HG03378 (cell line): ENCODE measurements around the gene GRPEL1.
"Not testable (repeated sequence)": the region's sequence is repeated elsewhere in the genome, so short reads cannot be mapped to it uniquely, and the experiment has no call there.

Experiments used
- ATAC-seq: cut with Tn5 transposase; IDR thresholded peaks from one replicate; pipeline ENCODE4 v1.9.1; 2021; ENCODE audit warnings: mild to moderate bottlenecking, moderate library complexity; ENCODE audit not compliant: unreplicated experiment

Gene GRPEL1

DNA sequence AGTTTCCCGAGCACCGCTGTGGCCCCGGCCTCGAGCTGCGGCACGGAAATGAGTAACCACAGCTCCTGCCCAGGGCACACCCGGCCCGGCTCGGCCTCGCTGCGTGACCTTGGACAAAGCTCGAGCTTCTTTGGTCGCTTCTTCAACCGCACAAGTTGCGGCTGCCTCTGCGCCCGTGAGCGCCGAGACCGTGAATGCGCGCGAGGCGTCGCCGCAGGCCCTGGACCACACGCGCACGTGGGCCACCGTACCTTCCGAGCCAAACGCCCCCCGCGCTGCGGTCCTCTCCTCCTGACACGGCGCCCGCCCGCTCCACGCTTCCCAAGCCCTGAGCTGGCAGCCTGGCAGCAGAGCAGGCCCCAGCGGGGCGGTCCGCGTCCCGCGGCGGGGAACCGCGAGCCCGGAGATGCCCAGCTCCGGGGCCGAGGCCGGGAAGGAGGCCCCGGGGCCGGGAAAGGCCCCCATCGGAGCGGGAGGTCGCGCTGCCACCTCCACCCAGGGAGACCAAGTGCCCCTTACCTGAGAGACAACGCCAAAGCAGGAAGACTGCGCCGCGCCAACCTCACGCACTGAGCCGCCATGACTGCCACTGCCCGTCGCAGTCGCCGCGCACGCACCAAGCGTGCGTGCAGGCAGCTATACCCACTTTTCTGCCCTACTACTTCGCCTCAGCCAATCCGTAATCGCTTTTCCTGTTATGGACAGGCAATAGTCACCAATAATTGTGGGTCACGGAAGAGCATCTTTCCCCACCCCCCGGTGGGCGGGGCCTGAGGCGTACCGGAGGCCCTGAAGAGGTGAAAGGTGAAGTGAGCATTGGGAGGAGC lies at the start of gene GRPEL1:
GRPEL1 (minus strand) TSS at position 613 of the 827 bp plus-strand sequence; CDS start at position 581, 32 bp downstream.
- peak; percentile 91 for ATAC-seq

DNA sequence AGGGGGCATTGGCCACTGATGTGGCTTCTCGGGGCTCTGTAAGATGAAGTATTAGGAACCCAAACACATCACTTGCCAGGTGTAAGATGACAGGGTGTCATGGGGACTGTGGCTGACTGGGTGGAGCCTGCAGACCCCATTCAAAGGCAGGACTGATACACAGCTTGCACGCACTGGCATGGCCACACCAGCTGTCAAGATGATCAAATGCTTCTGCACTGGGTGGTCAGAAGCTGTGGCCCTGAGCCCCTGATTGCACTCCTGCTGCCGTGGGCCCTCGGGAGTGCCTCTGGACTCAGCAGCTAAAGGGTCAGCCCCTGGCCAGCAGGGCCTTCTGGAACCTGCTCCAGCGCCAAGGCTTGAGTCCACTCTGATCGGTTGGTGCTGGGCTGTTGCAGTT lies 48.8 kb upstream of the GRPEL1 start:
- no peak for ATAC-seq

DNA sequence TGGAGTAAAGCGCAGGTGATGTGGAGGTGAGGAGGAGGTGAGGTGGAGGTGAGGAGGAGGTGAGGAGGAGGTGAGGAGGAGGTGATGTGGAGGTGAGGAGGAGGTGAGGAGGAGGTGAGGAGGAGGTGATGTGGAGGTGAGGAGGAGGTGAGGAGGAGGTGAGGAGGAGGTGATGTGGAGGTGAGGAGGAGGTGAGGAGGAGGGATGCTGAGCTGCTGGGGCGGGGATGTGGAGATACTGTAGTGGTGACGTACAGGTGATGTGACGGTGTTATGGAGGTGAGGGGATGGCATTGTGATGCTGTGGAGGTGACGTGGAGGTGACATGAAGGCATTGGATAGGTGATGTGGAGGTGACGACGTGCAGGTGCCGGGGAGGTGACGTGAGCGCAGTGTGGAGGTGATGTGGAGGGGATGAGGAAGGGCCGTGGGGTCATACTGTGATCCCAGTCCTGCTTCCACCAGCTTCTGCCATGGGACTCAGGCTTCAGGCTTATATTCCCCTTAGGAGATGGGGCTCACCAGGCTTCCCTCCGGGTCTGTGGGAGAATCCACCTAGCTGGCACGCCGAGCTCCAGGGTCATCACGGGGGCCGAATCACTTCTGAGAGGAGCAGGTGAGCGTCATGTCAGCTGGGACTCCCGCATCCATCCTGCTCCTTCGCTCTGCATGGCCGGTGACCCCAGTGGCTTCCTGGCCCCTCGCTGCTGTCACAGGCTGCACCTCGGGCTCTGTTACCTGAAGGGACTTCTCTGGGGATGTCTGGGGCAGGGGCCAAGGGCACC lies 47.9 kb upstream of the GRPEL1 start:
- no peak for ATAC-seq

DNA sequence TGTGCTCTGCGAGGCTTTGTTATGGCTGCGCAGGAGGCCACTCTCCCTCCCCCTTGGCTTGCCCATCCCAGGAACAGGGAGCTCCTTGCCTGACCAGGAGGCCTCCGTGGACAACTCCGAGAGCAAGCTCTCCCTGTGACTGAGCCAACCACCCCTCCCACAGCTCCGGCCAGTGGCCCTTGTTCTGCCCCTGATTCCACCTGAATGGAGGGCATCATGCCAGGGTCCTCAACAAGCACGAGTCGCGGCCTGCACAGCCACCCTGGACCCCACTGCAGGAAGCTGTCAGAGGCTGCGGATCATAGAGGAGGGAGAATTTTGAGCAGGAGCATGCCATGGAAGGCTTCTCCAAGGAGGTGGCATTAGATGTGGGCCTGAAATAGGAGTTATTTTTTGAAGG lies 44.8 kb upstream of the GRPEL1 start:
- ATAC-seq: no peak

DNA sequence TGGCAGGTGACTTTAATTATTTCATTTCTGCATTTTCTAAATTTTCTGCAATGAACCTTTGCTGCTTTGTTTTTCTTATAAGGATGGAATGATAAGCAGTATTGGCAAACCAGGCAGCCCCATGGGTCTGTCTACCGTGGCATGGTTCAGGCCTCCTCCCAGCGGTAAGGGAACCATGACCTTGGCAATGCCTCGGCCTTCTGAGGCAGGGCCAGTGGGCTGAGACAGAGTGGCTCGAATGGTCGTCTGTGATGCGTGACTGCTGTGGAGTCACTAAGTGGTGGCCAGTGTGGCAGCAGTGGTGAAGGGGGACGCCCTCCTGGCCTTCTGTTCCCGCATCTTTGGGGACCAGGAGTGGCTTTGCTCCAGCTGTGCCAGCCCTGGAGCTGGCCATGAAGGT lies 43.6 kb upstream of the GRPEL1 start:
- ATAC-seq: no peak

DNA sequence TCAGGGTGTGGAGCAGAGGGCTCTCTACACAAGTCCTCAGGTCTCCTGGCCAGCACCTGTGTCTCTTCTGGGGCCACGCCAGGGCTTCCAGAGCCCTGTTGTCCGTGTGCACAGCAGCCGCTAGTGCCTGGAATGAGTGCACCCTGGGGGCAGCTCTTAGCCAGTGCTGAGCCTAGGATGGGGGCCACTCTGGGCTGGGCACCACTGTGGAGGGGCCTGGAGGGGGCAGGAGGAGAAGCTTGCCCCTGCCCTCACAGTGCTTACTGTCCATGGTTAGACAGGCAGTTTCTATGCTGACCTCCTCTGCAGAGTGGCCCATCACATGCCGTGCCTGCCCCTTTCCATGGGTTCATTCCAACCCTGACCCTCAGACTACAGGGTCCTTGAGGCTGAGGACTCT lies 42.7 kb upstream of the GRPEL1 start:
- no peak for ATAC-seq

DNA sequence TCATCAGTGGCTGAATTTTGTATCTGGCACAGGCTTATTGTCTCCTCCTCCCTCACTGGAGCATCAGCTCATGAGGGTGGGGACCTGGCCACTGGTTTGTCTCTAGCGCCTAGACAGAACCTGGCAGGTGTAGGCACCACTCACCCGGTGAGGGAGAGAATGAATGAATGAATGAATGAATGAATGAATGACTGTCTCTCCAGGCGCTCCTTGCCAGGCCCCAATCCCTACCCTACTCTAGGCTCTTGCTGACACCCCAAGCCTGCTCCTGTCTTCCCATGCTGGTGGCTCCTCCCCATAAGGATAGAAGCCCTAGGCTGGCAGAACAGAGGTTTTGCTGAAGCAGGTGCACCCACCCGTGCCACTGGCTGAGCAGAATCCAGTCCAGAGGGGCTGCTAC lies 41.3 kb upstream of the GRPEL1 start:
- no peak for ATAC-seq

DNA sequence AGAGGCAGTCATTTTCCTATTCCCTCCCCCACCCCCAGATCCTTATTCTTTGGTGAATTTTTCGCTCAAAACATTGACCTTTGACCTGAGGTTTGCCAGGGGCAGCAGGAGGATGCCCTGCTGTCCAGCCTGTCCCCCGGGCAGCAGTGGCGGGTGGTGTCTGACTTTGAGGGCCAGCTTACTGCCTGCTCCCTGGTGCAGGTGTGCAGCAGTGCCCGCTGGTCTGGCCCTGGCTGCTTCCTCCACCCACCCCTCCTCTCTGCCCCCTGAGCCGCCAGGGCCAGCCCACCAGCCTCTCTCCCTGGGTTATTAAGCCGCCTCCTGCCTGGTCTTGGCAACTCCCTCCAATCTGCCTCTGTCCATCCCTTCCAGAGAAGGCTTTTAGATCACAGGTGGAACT lies 40.8 kb upstream of the GRPEL1 start:
- no peak for ATAC-seq

DNA sequence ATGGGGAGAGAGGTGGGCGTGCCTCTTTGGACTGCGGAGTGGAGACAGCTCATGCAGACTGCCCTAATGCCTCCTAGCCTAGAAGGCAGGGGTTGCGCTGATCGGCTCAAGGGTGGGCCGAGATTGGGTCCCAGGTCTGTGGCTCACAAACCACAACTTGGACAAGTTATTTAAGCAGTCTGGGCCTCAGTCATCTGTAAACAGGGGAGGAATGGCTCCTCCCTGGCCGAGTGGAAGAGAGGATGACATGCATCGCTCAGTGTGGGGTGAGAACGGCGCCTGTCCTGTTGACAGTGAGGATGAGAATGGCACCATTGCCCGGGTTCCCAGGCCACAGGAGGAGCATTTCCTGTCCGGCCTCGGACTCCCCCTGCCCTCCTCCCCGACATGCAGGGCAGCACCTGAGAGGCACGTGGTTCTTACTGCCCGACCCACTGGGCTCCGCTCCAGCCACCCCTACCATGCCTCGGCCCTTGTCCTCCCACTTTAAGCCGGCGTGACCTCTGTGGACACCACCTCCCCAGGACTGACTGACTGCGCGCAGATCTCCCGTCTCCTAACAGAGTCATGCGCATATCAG lies 40.3 kb upstream of the GRPEL1 start:
- ATAC-seq: no peak

DNA sequence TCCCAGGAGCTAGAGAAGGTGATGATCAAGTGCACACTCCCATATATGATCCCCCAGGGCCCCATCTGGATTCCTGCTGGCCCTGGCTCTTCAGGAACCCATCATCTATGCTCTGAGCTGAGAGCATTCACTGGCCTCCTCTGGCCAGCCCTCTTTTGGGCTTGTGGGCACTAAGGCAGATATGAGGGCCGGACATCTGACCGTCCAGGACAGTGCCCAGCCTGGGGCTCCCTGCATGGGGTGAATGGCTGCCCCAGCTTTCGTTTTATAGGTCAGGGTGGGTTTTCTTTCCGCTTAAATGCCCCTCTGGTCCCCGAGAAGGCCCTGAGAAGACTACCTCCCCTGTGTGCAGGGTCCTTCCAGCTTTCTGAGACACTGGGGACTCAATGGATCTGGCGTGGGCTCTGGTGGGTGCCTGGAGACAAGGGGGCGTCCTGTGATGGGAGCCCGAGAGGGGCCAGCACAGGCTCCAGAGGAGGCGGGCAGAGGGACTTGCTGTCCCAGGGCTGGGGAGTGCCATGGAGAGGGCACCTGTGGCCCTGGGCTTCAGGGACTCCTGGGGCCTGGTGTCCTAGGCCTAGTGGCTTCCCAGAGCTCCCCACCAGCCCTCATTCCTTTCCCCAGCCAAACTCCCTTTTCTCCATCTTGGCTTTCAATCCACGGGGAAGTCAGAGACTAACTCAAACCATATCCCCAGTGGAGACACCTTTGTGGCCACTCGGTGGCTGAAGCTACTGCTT lies 39.5 kb upstream of the GRPEL1 start:
- ATAC-seq: no peak

DNA sequence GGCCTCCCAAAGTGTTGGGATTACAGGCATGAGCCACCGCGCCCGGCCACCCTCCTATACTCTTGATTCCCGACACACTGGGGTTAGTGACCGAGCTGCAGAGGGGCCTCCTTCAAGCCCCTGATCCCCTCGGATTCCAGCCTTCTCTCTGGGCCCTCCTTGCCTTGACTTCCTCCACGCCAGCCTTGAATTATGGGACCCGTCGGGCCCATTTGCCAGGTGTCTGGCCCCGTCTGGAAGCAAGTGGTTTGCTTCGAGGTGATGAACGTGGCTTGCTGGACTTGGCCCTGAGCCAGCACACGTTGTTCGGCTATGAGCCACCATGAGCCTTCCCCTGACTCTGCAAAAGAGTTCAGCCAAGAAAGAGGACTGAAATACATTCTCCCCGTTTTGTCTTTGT lies 37.4 kb upstream of the GRPEL1 start:
- no peak for ATAC-seq

DNA sequence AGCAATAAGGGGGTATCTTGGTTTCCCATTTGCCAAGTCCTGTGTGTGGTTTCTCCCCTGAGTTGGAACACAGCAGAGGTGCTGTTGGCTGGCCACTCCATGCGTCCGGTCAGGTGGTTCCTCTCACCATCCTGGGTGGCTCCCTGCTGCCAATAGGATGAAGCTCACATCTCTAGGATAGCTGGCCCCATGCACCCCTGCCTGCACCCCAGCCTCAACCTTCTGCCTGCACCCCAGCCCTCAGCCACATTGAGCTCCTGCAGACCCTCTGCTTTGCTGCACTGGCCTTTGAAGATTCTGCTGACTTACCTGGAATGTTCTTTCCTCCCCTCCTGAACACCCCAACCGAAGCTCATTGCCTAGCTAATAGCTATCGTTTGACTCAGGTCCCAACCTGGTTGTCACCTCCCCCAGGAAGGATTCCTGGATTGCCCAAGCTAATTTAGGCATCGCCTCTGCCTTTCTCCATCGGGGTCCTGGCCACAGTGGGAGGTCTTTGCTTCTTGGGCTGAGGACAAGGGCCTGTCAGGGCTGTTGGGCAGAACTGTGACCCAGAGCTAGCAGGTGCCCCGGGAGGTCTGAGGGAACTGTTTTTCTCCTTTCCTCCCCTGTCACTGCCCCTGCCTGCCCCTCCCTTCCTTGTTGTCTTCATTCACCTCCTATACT lies 36.6 kb upstream of the GRPEL1 start:
- ATAC-seq: no peak

DNA sequence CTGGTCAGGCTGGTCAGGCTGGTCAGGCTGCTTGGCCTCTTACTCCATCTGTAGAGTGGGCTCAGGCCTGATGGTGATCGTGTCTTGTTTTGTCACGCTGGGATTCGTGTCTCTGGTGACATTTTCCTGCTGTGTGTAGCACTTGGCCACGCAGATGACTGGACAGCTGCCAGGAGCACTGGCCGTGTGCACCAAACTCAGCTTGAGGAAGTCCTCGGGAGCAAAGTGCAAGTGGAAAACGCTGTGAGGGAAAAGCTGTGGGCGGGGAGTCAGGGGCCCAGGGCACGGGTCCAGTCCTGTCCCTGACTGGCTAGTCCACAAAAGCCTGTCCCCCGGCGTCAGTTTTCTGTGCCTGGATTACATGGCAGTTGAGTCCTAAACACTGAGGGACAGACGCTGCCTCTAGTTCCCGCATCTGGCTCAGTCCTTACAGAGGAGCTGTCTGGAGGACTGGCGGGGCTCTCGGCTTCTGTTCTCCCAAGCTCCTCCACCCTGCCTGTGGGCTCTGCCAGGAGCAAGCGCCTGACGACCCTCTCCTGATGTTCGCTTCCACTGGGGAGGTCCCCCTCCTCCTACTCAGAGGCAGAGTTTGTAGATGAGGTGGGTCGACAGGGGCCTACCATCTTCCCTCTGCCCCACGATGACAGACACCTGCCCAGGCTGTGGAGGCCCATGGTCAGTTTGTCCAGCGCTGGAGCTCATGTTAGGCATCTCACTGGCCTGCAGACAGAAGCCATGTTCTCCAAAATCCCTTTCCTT lies 35.9 kb upstream of the GRPEL1 start:
- no peak for ATAC-seq

DNA sequence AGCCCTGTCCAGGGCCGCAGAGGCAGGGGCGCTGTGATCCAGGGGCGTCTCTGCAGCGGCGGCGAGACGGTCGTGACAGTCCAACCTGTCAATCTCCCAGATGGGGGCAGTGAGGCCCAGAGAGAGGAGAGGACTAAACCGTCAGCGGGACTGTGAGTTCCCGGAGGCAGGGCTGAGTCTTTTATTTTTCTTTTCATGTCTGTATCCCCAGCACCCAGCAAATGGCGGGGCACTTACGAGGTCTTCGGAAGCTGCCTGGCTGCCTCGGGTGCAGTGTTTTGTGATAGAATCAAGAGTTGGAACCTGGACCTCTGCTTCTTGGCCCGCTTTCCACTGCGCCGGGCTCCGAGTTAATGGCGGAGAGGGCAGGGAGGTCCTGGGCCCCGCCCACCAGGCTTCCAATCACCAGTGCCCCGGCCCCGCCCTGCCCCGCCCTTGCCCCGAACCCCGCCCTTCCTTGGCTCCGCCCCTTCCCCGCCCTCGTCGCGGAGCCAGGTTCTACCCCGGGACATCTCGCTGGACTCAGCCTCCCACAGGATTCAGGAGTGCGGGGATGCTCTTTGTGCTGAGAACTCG lies 35.3 kb upstream of the GRPEL1 start:
- peak; percentile 63 for ATAC-seq

DNA sequence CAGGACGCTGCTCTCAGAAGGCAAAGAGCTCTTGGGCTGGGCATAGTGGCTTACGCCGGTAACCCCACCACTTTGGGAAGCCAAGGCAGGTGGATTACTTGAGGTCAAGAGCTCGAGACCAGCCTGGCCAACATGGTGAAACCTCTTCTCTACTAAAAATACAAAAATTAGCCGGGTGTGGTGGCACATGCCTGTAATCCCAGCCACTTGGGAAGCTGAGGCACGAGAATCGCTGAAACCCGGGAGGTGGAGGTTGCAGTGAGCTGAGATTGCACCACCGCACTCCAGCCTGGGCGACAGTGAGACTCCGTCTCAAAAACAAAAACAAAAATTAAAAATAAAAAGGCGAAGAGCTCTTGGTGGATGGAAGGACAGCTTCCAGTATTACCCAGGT lies 34.6 kb upstream of the GRPEL1 start:
- ATAC-seq: not testable (repeated sequence)

DNA sequence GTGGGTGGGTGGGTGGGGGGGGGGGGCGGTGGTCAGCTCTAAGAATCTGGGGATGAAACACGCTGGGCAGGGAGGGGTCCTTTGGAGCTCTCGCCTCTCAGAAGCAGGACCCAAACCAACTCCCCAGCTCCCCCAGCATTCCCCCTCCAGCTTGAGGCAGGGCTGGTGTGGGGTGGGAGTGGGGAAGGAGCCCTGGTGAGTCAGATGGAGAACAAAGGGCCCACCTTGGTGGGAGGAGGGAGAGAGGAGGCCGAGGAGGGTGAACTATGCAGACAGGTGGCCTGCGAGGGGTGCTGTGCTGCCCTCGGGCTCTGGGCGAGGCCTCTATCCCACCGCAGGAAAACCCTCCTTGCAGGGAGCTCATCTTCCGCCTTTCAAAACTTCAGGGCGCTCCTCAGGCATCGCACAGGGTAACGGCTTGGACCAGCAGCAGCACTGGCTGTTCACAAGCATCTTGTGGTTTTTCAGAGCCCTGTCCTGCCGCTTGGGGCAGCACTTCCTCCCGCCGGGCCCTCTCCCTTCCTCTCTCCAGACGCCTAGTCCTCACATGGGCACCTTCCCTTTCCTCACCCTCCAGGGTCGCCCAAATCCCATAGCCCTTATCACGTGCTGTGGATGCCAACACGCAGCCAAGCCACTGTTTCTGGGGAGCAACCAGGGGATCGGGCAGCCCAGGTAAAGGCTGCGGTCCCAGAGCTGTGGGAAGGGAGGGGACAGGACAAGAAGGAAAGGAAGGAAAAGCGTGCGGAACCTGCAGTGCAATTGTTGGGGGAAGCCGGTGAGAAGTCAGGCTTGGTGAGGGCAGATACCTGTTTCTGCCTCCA lies 34.0 kb upstream of the GRPEL1 start:
- ATAC-seq: peak; percentile 76

DNA sequence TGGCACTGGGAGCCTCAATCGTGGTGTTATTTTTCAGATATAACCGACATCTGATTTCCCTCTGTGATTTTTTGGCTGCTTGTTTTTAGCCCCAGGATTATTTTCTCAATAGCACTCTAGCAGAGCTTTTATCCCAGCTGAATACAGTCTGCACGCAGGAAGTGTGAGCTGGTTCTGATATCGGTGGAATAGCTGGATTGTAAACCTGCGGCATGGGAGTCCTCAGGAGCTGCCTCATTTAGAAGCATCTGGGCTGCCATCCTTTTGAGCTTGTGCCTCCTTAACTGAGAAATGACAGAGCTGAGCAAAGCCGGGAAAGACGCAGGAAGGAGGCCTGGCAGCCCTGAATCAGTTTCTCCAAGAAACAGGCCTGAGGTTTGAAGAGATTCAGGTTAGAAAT lies 28.4 kb upstream of the GRPEL1 start:
- ATAC-seq: no peak

DNA sequence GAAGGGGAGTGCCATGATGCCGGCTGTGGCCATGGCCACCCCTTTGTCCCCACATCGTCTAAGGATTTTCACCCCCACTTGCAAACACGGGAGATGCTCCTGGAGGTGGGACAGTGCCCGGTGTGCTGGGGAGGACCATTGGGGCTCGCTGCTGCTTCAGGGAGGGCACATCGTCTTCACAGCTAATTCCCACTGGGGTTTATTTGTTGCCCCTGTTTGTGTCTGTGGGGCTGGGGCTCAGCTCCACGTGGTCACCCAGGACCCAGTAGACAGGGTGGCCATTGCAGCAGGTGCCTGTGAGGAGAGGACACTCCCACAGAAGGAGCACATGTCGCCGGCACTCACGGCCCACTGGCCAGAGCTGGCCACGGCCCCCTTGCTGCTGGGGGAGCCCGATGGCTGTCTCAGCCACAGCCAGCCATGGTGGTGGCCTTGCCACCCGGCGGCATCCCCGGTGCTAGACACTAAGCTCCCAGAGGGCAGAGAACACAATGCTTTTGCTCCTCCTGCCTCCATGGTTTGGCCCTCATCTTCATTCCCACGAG lies 27.8 kb upstream of the GRPEL1 start:
- no peak for ATAC-seq
